Left cardiac atrium (tissue), 4 donors: Measurements from ENCODE around the gene CDK11A. TPM values are rescaled to one million over a fixed set of nuclear protein-coding genes. Genes with fewer than 3 reads are reported as not detected.
"Not testable (repeated sequence)": the region's sequence is repeated elsewhere in the genome, so short reads cannot be mapped to it uniquely, and the experiment has no call there.

Experiments
- ATAC-seq, 2 donors: fragments of 200-7000 bp; cut with Tn5 transposase; one replicate each; pipeline ENCODE4 v1.9.1; 2020; ENCODE audit warnings: mild to moderate bottlenecking in 2 of 2, moderate library complexity in 2 of 2
- DNase-seq: peaks from one replicate; pipeline ENCODE4 v3.0.0-alpha.2; 2020
- intact Hi-C, 2 donors: fragments of 100-400 bp; cut with DNase I; formaldehyde crosslinking; loops; one replicate each; pipeline versions ENCODE4 v1.14.1 to v1.15.1; 2022 to 2023
- total RNA-seq, 2 donors: library from RNA; stranded (reverse); fragmentation: NEBNext Ultra II Directional; extraction: Animal tissue kit (Norgen Biotek cat#: 25700); gene quantifications; one replicate each; pipeline ENCODE4 v1.2.1, GENCODE V29; 2021
- donor health status: DM: no; HTN: yes; CAD: no.
- donor health status: DM: no; HTN: yes; CAD: no; lungs with severe emphysema.
- donor health status: DM: yes; HTN: yes; CAD: no.
- donor health status: Dilated cardiomyopathy.

Gene CDK11A
- total RNA-seq, 2 donors from 2014 or later, result 19.1 to 21.1 TPM

DNA sequence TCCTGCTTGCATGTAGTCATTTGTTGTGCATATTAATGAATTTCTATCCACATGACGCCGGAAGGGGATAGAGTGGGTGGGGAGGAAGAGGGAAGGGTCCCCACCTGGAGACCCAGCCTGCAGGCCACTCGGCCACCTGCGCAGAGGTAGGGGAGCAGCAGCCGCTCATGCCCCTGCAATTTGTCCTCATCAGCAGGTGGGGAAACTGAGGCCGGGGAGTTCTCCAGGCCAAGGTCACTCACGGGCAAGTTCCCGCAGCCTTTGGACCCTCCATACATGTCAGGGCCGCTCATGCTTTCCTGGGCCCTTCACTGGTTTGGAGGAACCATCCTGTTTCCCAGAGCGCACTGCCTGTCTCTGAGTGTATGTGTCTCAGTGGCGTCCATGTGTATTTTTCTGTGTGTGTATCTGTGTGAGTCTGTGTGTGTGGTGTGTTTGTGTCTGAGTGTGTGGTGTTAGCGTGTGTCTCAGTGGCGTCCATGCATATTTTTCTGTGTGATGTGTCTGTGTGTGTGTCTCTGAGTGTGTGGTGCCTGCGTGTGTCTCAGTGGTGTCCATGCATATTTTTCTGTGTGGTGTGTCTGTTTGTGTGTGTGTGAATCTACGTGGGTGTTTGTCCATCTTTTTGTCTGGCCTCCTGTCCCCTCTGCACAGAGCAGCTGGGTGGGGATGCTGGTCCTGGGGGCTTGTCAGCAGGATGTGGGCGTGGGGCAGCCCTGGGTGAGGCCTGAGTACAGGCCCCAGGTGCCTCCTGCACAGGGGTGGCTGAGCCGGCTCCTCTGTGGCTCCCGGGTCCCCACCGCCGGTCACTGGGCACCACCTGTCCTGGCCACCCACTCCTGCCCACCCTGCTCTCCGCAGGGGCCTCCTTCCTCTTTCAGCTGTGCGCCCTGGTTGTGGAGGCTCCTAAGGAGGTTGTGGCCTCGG, 27.5 kb downstream of the CDK11A start:
- DNase-seq, ATAC-seq, intact Hi-C loops: not testable (repeated sequence)

- intact Hi-C loops, result not testable (repeated sequence)
- DNase-seq, result peak; percentile 90
- ATAC-seq, result peak; percentile 93
Observed at GRCh38 chr1:1692714-1693647, 31.2 kb downstream of the CDK11A start, which contains the start of gene SLC35E2B. Gene SLC35E2B, minus strand, starts transcription at chr1:1692795. Its CDS starts 16,096 bp downstream, at chr1:1676699.

DNA sequence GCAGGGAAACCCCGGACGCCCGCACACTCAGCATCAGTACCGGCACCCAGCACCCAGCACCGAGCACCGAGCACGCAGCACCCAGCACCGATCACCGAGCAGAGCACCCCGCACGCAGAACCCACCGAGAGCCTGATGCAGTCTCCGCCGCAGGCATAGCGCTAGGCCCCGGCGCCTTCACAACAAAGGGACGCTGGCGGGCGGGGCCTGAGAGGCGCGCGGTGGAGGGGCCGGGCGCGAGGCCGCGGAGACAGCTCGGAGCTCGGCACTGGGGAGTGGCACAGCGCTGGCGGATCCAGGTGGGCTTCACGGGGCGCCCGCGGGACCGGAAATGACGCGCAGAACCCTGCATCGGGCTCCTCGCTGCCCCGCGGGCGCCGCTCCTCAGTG, 31.8 kb downstream of the CDK11A start:
- ATAC-seq (peak; percentile 78 to 88), DNase-seq (peak; percentile 52)
- intact Hi-C loops, result not testable (repeated sequence)

DNA sequence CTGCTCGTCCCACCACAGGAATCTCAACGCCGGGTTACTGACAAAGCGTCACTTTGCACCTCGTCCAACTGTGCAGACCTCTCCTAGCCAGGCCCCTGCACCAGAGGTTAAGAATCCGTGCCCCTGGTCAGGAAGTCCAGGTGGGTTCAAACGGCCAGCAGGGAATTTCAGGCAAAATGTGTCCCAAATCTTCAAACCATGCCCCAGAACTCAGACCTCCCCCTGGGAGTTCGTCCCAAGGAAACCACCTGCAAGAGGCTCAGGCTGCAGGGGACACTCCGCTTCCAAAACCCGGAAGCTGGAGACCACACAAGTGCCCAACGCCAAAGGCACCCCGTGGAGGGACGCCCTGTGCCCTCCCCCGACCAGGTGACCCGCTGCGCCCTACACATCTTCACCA, 32.7 kb downstream of the CDK11A start:
- ATAC-seq, intact Hi-C loops: not testable (repeated sequence)
- peak; percentile 3 for DNase-seq

DNA sequence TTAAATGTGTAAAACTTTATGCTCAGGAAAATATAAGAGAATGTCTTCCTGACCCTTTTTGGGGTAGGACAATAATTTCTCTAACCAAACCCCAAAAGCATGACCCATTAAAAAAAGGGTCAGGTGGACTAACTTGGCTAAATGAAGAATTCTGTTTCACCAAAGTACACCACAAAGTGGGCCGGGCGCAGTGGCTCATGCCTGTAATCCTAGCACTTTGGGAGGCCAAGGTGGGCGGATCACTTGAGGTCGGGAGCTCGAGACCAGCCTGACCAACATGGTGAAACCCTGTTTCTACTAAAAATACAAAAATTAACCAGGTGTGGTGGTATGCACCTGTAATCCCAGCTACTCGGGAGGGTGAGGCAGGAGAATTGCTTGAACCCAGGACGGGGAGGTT, 34.6 kb downstream of the CDK11A start:
- ATAC-seq, intact Hi-C loops: not testable (repeated sequence)
- peak; percentile 3 for DNase-seq

DNA sequence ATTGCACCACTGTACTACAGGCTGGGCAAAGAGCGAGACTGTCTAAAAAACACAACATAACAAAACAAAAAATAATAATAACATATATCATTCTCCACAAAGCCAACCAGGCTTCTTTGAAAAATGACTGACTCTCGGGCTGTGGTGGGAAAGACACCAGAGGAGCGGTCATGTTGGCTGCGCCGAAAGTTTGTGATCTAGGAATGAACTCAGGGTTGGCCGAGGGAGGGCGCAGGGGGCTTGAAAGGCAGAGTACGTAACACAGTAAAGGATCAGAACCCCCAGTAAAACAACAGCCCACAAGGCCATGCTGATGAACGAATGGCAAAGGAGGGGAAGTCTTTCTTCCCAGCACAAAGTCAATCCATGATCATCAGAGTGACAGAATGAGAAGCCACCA, 36.3 kb downstream of the CDK11A start:
- no peak for DNase-seq
- ATAC-seq, result no peak
- intact Hi-C loops, result no loop called here

DNA sequence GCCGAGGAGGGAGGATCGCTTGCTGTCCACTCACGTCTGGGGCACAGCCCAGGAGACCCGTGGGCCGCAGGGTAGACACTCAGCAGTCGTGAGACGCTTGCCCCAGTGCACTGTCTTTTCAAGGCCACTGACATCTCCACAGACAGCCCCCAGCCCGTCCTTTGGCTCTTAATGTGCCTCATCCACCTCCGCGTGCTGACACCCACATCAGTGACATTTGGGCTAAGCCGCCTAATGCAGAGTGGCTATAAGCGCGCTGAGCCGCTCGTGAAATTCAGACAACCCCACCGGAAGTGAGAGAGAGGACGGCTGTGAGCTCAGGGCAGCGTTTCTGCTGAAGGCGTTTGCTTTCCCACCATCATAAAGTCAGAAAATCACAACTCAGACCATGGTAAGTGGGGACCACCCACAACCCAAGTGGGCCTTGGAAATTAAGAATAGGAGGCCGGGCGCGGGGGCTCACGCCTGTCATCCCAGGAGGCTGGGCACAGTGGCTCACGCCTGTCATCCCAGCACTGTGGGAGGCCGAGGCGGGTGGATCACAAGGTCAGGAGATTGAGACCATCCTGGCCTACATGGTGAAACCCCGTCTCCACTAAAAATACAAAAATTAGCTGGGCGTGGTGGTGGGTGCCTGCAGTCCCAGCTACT, 40.0 kb downstream of the CDK11A start:
- ATAC-seq, result no peak
- DNase-seq, result no peak
- intact Hi-C loops, result no loop called here

DNA sequence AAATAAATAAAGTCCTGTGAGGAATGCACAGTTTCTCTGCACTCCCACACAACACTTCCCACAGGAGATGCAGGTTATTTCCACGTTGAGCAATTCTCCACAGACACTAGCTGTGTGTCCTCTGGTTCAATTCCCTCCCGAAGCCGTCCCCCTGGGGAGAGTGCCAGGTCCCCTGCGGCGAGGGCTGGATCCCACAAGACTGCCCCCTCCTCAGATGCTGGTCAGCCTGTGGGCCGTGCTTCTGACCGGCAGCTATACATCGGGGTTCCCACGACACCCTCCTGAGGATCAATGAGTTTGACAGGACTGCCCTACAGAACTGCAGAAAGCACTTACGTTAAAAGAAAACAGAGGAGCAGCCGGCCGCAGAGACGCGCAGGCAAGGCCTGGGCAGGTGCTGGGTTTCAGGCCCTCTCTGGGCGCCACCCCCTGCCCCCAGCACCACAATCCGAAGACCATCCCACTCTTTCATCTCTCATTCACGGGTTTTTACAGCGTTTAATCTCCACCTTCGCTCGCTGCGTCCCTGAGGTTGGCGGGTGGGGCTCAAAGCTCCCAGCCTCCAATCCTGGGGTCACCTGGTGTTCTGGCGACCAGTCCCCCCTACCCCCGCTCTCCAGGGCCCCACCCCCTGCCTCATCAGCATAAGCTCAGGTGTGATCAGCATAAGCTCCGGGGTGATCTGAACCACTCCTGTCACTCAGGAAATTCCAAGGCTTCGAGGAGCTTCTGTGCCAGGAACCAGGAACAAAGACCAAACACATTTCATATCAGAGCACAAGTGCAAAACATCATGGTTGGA, 40.9 kb downstream of the CDK11A start:
- DNase-seq (no peak), ATAC-seq (no peak)
- intact Hi-C loops, result no loop called here

DNA sequence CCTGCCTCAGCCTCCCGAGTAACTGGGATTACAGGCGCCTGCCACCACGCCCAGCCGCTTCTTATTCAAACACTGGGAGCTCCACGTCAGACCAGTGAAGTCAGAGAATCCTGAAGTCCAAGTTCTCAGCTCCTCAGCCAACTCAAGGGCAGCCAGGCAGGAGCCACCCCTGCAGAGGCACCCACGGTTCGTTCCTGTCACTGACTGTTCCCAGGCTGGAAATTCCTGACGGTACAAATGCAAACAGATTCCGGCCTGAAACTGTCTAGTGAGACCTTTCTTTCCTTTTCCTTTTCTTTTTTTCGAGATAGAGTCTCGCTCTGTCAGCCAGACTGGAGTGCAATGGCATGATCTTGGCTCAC, 43.3 kb downstream of the CDK11A start:
- intact Hi-C loops, result no loop called here
- ATAC-seq (no peak), DNase-seq (peak; percentile 2)

- DNase-seq, result no peak
- intact Hi-C loops, result no loop called here
- ATAC-seq, result no peak
Observed at GRCh38 chr1:1680031-1680911, 43.9 kb downstream of the CDK11A start.

GRCh38 chr1:1678581-1679380, 45.4 kb downstream of the CDK11A start:
- DNase-seq, result no peak
- intact Hi-C loops, result no loop called here

GRCh38 chr1:1677718-1678580, 46.2 kb downstream of the CDK11A start:
- ATAC-seq, result peak; percentile 8 to 42
- intact Hi-C loops, result no loop called here
- no peak for DNase-seq

More at GRCh38 chr1:1678581-1679380, 45.4 kb downstream of the CDK11A start:
- ATAC-seq, result peak in 1 of 2 donors; percentile 8

GRCh38 chr1:1676087-1676486, 48.1 kb downstream of the CDK11A start:
- not testable (repeated sequence) for DNase-seq, ATAC-seq

GRCh38 chr1:1675218-1675617, 48.9 kb downstream of the CDK11A start:
- ATAC-seq, intact Hi-C loops, DNase-seq: not testable (repeated sequence)

More at GRCh38 chr1:1676087-1676486, 48.1 kb downstream of the CDK11A start:
- intact Hi-C loops, result not testable (repeated sequence)

DNA sequence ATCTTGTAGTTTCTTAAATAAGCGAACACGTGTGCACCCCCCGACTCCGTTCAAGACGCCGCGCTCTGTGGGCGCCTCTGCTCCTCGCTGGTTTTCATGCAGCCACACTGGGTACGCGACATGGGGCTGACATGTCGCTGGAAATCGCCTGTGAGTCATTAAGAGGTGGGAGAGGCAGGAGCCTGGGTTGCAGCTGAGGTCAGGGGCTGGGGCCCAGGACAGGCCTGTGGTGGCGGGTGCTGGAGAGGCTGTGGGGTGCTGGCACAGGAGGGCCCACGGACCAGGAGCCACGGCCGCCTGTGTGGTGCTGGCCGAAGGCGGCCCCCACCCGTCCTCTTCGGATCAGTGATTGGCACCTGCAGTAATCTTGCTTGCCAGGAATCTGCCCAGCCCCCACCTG, 49.4 kb downstream of the CDK11A start:
- ATAC-seq, DNase-seq: not testable (repeated sequence)

More for the DNA sequence above, 49.4 kb downstream of the CDK11A start:
- intact Hi-C loops, result not testable (repeated sequence)
